ENCODE measurements around the gene ALG12. TPM values are rescaled to one million over a fixed set of nuclear protein-coding genes. Genes with fewer than 3 reads are reported as not detected.

Gene ALG12
- total and polyA plus RNA-seq, 2 of the 8 experiments (the other 6 are each of a cell fraction or from before 2014, with no cell fraction given), result 13.4 to 22.5 TPM

GRCh38 chr22:49928555-49929210 lies 10.4 kb upstream of the ALG12 start:
- H3K9me3 ChIP-seq (ENCODE audit: insufficient read depth in 2 of 2, low read depth in 1 of 2, low read length in 1 of 2), result no peaks in the 10 kb centered on the region
- no peak overlapping the region for H2BK20ac ChIP-seq (ENCODE audit: low read length)
- FAIRE-seq (no peak), DNase-seq (ENCODE audit: low read depth in 1 of 2, low spot score in 2 of 2) (no peak)
- no peak overlapping the region for H3K23ac ChIP-seq (ENCODE audit: insufficient read length)
- H2AK5ac ChIP-seq (ENCODE audit: low read depth, low read length), result no peak overlapping the region
- no peak overlapping the region for H2BK12ac ChIP-seq (ENCODE audit: low read depth, low read length)
- no peak overlapping the region for H4K91ac ChIP-seq (replicated peaks; ENCODE audit: insufficient read length, low read length)
- H4K5ac ChIP-seq (ENCODE audit: insufficient read length, low read depth, low read length), result no peak overlapping the region
- H3K4ac ChIP-seq (replicated peaks; ENCODE audit: insufficient read length, low read depth, low read length), result no peak overlapping the region
- peaks cover 0 to 12% (median 10%) of the 10 kb centered on the region in 4 experiments; a peak in 6 of 7 replicates for H3K27me3 ChIP-seq (replicated peaks in 1 of 4; ENCODE audit: control insufficient read depth in 3 of 4, extremely low read depth in 1 of 4, insufficient read depth in 3 of 4, low read length in 3 of 4)
- no peak overlapping the region for H3K14ac ChIP-seq (ENCODE audit: insufficient read length)
- H2BK5ac ChIP-seq (ENCODE audit: low read depth, low read length), result no peak overlapping the region; the same call in 1 of the 2 replicates
- peak overlapping the region in 1 of 2 experiments; percentile 62; a peak in 3 of 4 replicates for H3K4me2 ChIP-seq (ENCODE audit: insufficient read depth in 1 of 2, low read depth in 2 of 2, low read length in 2 of 2)
- no peak overlapping the region; a peak in 1 of 7 replicates for H3K9ac ChIP-seq (replicated peaks in 1 of 4; ENCODE audit: extremely low read depth in 1 of 4, low read depth in 3 of 4, low read length in 3 of 4)
- peaks cover 2 to 4% of the 10 kb centered on the region in 2 experiments for H4K20me1 ChIP-seq (replicated peaks in 1 of 2; ENCODE audit: control insufficient read depth in 1 of 2, insufficient read depth in 2 of 2, low read length in 2 of 2)
- no peak overlapping the region for H3K27ac ChIP-seq (ENCODE audit: low read depth, low read length)
- ChIA-PET POLR2A (ENCODE audit: partially characterized antibody) (no interaction called here), CTCF (ENCODE audit: partially characterized antibody) (no interaction called here)
- no peaks in the 10 kb centered on the region; the same call in 1 of the 2 replicates for H3K79me1 ChIP-seq (ENCODE audit: low read depth, low read length)
- H3K56ac ChIP-seq (replicated peaks; ENCODE audit: insufficient read length, low read depth, low read length), result no peak overlapping the region
- H3K36me3 ChIP-seq (ENCODE audit: control insufficient read depth in 2 of 4, insufficient read depth in 4 of 4, low read length in 3 of 4), result no peaks in the 10 kb centered on the region; a peak in 2 of 8 replicates
- H4K8ac ChIP-seq (ENCODE audit: extremely low read depth, insufficient read depth, low read length), result no peak overlapping the region
- no peak overlapping the region for H3K18ac ChIP-seq (ENCODE audit: extremely low read depth, low read length)
- TF ChIP-seq NANOG (IDR thresholded peaks at IDR 0.05; ENCODE audit: insufficient read depth, low read depth, low read length, poor library complexity, severe bottlenecking) (no peak), FOSL1 (IDR thresholded peaks at IDR 0.05; ENCODE audit: insufficient read depth, low read depth, low read length) (no peak), CTBP2 (IDR thresholded peaks at IDR 0.05; ENCODE audit: borderline replicate concordance, insufficient read depth, insufficient read length, low read length) (no peak), CEBPB (IDR thresholded peaks at IDR 0.05; ENCODE audit: low read depth, low read length) (no peak), HDAC2 (IDR thresholded peaks at IDR 0.05; ENCODE audit: borderline replicate concordance in 1 of 2, low read depth in 2 of 2, low read length in 2 of 2) (no peak), CBX5 (IDR thresholded peaks at IDR 0.05; ENCODE audit: low read depth, low read length) (no peak), NRF1 (IDR thresholded peaks at IDR 0.05; ENCODE audit: low read depth, low read length) (no peak), KDM5A (IDR thresholded peaks at IDR 0.05; ENCODE audit: low read length) (no peak), PHF8 (conservative IDR thresholded peaks at IDR 0.05; ENCODE audit: low read depth, low read length) (no peak), BACH1 (IDR thresholded peaks at IDR 0.05; ENCODE audit: low read length) (no peak), TCF12 (IDR thresholded peaks at IDR 0.05; ENCODE audit: low read depth, low read length) (no peak), CREB1 (IDR thresholded peaks at IDR 0.05) (no peak)
- no peak overlapping the region for H2AFZ ChIP-seq (ENCODE audit: low read length)
- WGBS, 2 experiments (ENCODE audit: extremely low coverage in 1 of 2, insufficient coverage in 1 of 2, insufficient read length in 1 of 2, insufficient replicate concordance in 2 of 2, low coverage in 1 of 2, low lambda C conversion rate in 2 of 2, missing lambda C conversion rate in 1 of 2), result 80% methylated on average over 21 of the region's 38 CpGs; no CpG with 5 or more reads in 1 of the 2 experiments
- H3K23me2 ChIP-seq (ENCODE audit: low read depth, low read length), result peaks cover 3% of the 10 kb centered on the region; the same call in 1 of the 2 replicates
- no peak overlapping the region for H2BK120ac ChIP-seq (replicated peaks; ENCODE audit: low read depth, low read length)
- peak overlapping the region in 1 of 4 experiments; percentile 42; a peak in 2 of 8 replicates for H3K4me3 ChIP-seq (ENCODE audit: extremely low read depth in 1 of 4, insufficient read depth in 2 of 4, low read depth in 3 of 4, low read length in 4 of 4)
- no peaks in the 10 kb centered on the region for H3K79me2 ChIP-seq (ENCODE audit: control insufficient read depth in 1 of 2, insufficient read depth in 2 of 2, low read length in 2 of 2)
- H3K4me1 ChIP-seq (replicated peaks in 1 of 4; ENCODE audit: control insufficient read depth in 3 of 4, insufficient read depth in 4 of 4, low read length in 3 of 4), result peaks cover 0 to 3% (median 0%) of the 10 kb centered on the region in 4 experiments; a peak in 1 of 7 replicates
- no peak overlapping the region for H2BK15ac ChIP-seq (ENCODE audit: low read length)

Measured in H1 (cell line).